Breast epithelium (tissue), 4 donors: ENCODE results near the gene MED14. TPM values are rescaled to one million over a fixed set of nuclear protein-coding genes. Genes with fewer than 3 reads are reported as not detected.

Experiments used
- DNase-seq, 2 donors: peaks; one replicate each; pipeline ENCODE4 v3.0.0-alpha.2; 2019; ENCODE audit warnings: low spot score in 2 of 2
- H3K27ac ChIP-seq, 2 donors: fragments of 200-600 bp; sonication (generic) in 1 of 2; one replicate each; pipeline ENCODE4 v1.5.1; 2016 to 2019; ENCODE audit warnings: mild to moderate bottlenecking in 1 of 2
- H3K27me3 ChIP-seq, 2 donors: fragments of 200-600 bp; sonication (generic) in 1 of 2; one replicate each; pipeline versions ENCODE4 v1.5.1 to v1.6.0; 2017 to 2019; ENCODE audit warnings: control low read depth in 1 of 2, mild to moderate bottlenecking in 1 of 2
- H3K36me3 ChIP-seq: fragments of 200-600 bp; one replicate; pipeline ENCODE4 v1.5.1; 2019
- H3K4me1 ChIP-seq, 2 donors: fragments of 200-600 bp; sonication (generic); one replicate each; pipeline ENCODE4 v1.5.1; 2016 to 2019; ENCODE audit warnings: control low read depth in 1 of 2
- H3K4me3 ChIP-seq, 3 donors: fragments of 200-600 bp; sonication (generic); 1 replicate in 2 of 3; 2 replicates in 1 of 3; pipeline ENCODE4 v1.5.1; 2016 to 2019; ENCODE audit warnings: mild to moderate bottlenecking in 3 of 3, moderate library complexity in 2 of 3
- H3K9me3 ChIP-seq, 2 donors: fragments of 200-600 bp; sonication (generic) in 1 of 2; one replicate each; pipeline ENCODE4 v1.5.1; 2016 to 2019; ENCODE audit warnings: control low read depth in 1 of 2
- CTCF ChIP-seq, 3 donors: fragments of 450-650 bp; IDR thresholded peaks; one replicate each; pipeline ENCODE4 v1.5.1; 2016 to 2017; ENCODE audit warnings: antibody characterized with exemption in 3 of 3, mild to moderate bottlenecking in 3 of 3, moderate library complexity in 3 of 3
- POLR2A ChIP-seq: fragments of 450-650 bp; IDR thresholded peaks from one replicate; pipeline ENCODE4 v1.6.1; 2016; ENCODE audit warnings: antibody characterized with exemption, mild to moderate bottlenecking, moderate library complexity
- POLR2AphosphoS5 ChIP-seq, 3 donors: sonication (generic); formaldehyde crosslinking; IDR thresholded peaks; one replicate each; pipeline ENCODE4 v1.6.1; 2017; ENCODE audit warnings: antibody characterized with exemption in 3 of 3
- intact Hi-C: fragments of 100-400 bp; cut with DNase I; formaldehyde crosslinking; loops from one replicate; pipeline ENCODE4 v1.15.1; 2023; ENCODE audit warnings: low total_unique reads
- total RNA-seq, 3 donors: library from RNA; depleted of rRNA; stranded (reverse); fragments of >200 nt; gene quantifications; one replicate each; pipeline ENCODE4 v1.1.0, GENCODE V29; 2016

Gene MED14
- total RNA-seq, 3 donors from 2014 or later = 25.8 to 41.4 (median 33.8) TPM

- no peaks in the 10 kb centered on the region for H3K4me1 ChIP-seq
- H3K36me3 ChIP-seq = no peaks in the 10 kb centered on the region
- no peak for TF ChIP-seq POLR2AphosphoS5 (IDR thresholded peaks at IDR 0.05)
- no peak overlapping the region for H3K27ac ChIP-seq
- no peak for DNase-seq
- H3K9me3 ChIP-seq = no peaks in the 10 kb centered on the region
- H3K27me3 ChIP-seq = peaks cover 0 to 42% of the 10 kb centered on the region in 2 donors
- no peak overlapping the region for H3K4me3 ChIP-seq
- intact Hi-C loops = no loop called here
Measured at GRCh38 chrX:40671126-40671525, 64.2 kb downstream of the MED14 start.

- Histone ChIP-seq H3K4me1 (no peaks in the 10 kb centered on the region), H3K27me3 (peaks cover 0 to 30% of the 10 kb centered on the region in 2 donors), H3K27ac (no peak overlapping the region), H3K4me3 (no peak overlapping the region), H3K9me3 (no peaks in the 10 kb centered on the region), H3K36me3 (no peaks in the 10 kb centered on the region)
- DNase-seq = no peak
- TF ChIP-seq POLR2AphosphoS5 (IDR thresholded peaks at IDR 0.05) = no peak
- TF ChIP-seq CTCF (IDR thresholded peaks at IDR 0.05) = no peak
- no peak for TF ChIP-seq POLR2A
- intact Hi-C loops = no loop called here
Measured at GRCh38 chrX:40663880-40664630, 71.3 kb downstream of the MED14 start.

GRCh38 chrX:40663078-40663740 lies 72.1 kb downstream of the MED14 start:
- Histone ChIP-seq H3K4me3 (no peak overlapping the region), H3K4me1 (no peaks in the 10 kb centered on the region), H3K9me3 (no peaks in the 10 kb centered on the region), H3K36me3 (no peaks in the 10 kb centered on the region), H3K27me3 (peaks cover 0 to 27% of the 10 kb centered on the region in 2 donors), H3K27ac (no peak overlapping the region)
- no peak for DNase-seq
- intact Hi-C loops = no loop called here
- TF ChIP-seq POLR2A (no peak), POLR2AphosphoS5 (IDR thresholded peaks at IDR 0.05) (no peak), CTCF (IDR thresholded peaks at IDR 0.05) (no peak)

GRCh38 chrX:40661489-40661888 lies 73.9 kb downstream of the MED14 start:
- TF ChIP-seq POLR2A (no peak), POLR2AphosphoS5 (IDR thresholded peaks at IDR 0.05) (no peak), CTCF (IDR thresholded peaks at IDR 0.05) (no peak)
- no peaks in the 10 kb centered on the region for H3K36me3 ChIP-seq
- no peak for DNase-seq
- H3K4me3 ChIP-seq = no peak overlapping the region
- intact Hi-C loops = no loop called here
- H3K27ac ChIP-seq = no peak overlapping the region
- no peaks in the 10 kb centered on the region for H3K4me1 ChIP-seq
- H3K27me3 ChIP-seq = peaks cover 0 to 25% of the 10 kb centered on the region in 2 donors
- no peaks in the 10 kb centered on the region for H3K9me3 ChIP-seq

- DNase-seq = no peak
Measured at GRCh38 chrX:40660381-40660780, 75.0 kb downstream of the MED14 start.

More at GRCh38 chrX:40660381-40660780, 75.0 kb downstream of the MED14 start:
- H3K36me3 ChIP-seq = no peaks in the 10 kb centered on the region
- no peaks in the 10 kb centered on the region for H3K4me1 ChIP-seq
- H3K4me3 ChIP-seq = no peak overlapping the region
- intact Hi-C loops = no loop called here
- no peaks in the 10 kb centered on the region for H3K9me3 ChIP-seq
- peaks cover 0 to 23% of the 10 kb centered on the region in 2 donors for H3K27me3 ChIP-seq
- H3K27ac ChIP-seq = no peak overlapping the region
- no peak for TF ChIP-seq CTCF (IDR thresholded peaks at IDR 0.05)
- TF ChIP-seq POLR2AphosphoS5 (IDR thresholded peaks at IDR 0.05) = no peak
- no peak for TF ChIP-seq POLR2A
